HK-2 (cell line): Measurements from ENCODE around the gene PDZD2.
"Not testable (repeated sequence)": the region's sequence is repeated elsewhere in the genome, so short reads cannot be mapped to it uniquely, and the experiment has no call there.

Experiments
- DNase-seq: peaks from one replicate; pipeline ENCODE4 v3.0.0-alpha.2; 2018; ENCODE audit not compliant: unreplicated experiment

The PDZD2 gene

DNA sequence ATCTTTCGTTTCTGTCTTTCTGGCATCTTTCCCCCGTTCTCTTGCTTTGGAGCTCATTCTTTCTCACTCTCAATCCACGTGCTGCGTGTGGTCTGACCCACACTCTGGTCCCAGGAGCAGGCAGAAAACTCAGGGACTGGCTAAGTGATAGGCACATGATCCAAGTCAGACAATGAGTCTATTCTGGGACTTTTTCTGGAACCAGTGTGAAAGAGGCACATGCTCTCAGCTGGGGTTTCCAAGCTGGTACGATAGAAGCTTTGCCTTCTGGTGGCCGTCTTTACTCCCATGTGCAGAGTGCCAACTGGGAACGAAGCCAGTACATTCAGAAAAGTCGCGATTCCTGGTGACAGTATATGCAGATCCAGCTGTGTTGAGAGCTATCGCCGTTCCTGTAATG, 94.4 kb downstream of the PDZD2 start:
- DNase-seq, result no peak

DNA sequence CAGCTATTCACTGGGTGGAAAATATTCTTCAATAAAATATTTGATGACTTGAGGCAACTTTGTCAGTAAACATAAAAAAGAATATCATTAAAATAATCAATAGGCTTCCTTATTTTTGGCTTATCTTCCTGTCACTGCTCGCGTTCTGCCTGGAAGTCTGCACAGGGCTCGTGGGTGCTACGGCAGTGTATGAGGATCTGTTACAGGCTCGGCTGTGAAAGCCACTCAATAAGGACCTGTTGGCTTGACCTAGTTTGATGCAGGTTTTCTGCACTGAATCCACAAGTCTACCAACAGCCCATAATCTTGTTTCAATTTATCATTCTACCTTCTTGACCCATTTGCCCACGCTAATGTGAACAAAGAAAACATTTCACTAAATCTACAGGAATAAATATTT, 97.2 kb downstream of the PDZD2 start:
- no peak for DNase-seq

DNA sequence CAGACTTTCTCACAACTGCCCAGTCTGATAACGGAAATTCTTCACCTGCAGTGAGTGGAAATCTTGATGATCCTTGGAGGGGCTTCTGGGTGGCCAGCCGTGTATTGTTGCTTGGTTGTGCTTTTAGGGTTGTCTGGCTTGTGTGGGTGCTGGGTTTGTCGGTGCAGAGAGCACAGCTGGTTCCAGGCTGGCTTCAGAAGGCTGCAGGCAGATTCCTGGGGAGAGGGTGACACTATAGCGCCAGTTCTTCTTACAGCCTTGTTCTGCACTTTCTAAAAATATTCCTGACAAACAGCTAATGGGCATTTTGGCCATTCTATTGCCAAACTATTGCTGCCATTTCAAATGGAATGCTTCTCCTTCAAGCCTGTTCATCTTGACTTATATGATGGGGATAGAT, 99.3 kb downstream of the PDZD2 start:
- no peak for DNase-seq

- DNase-seq, result no peak
These were observed 102.6 kb downstream of the PDZD2 start for GRCh38 chr5:31741496-31741895.

- DNase-seq, result no peak
These were observed 104.7 kb downstream of the PDZD2 start for GRCh38 chr5:31743678-31744077.

DNA sequence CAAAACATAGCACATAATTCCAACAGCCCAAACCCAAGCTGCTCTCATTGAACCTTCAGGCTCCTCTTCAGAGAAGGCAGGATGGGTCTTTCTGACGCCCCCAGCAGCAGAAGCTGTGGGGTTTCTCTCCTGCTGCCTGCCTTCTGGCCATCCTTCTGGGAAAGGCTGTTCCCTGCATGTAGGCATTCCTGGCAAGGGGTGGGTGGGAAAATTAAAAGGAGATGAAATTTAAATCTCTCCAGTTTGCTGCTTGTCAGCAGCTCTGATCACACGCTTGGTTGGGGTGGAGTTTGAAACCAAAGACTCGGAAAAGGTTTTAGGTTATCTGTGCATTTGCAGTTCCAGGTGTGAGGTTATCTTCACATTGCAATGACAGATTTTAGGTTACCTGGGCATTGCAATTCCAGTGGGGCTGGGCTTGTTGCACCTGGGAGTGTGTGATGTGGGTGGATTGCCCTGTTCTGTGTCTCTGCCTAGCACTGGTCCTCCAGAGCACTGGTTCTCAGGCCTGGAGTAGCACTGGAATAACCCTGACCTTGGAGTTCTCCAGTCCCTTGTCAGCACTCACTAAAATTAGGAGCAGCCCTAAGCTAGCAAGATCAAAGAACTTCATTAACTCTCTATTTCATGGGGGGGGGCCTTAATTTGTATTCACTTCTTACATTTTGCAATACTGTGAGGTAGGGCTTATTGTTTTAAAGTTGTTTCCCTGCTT, 109.7 kb downstream of the PDZD2 start:
- DNase-seq, result no peak

- DNase-seq, result no peak
These were observed 111.3 kb downstream of the PDZD2 start for GRCh38 chr5:31750215-31750614.

DNA sequence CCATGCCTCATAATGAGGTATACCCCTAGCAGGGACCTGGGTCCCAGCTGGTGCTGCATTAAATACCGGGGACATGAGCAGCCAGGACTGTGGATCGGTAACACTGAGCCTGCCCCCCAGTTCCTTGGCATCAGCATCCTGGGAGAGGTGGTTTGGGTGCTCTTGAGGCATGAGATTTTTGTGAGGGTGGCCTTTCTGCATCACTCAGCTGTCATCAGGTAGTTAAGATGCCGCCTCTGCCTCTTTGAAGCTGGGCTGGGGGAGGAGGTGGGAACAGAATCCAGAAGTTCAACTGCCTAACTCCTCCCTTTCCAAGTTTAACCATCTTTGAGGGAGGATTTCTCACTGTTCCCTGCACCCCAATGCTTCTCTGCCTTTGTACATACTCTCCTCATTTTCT, 112.7 kb downstream of the PDZD2 start:
- no peak for DNase-seq

DNA sequence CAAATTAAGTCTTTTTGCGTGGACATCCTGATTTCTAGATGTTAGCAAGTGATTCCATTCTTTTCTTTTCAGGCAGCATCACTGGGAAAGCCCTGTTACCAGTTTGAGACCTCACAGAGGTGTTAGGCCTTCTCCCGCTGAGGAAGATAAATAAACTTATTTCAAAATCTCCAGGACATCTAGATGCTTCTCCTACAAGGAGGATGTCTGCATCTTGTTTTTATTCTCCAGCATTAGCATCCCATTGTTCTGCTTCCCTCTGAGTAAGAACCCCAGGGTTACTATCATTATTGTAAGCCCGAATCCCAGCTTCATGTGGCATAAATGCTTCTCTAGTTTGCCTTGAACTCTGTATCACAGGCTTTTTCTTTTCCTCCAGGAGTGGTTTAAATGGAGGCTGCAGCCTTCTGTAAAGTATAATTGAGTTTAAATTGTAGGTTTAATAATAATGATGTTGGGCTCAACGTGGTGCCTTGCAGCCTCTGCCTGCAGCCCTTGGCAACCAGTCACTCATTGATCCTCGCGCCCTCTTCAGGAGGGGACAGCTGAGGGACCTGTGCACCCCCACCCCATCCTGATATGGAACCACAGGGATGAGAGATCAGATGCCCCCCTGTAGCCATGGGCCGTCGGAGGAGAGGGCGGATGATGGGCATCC, 114.9 kb downstream of the PDZD2 start:
- no peak for DNase-seq

- DNase-seq, result no peak
These were observed 115.4 kb downstream of the PDZD2 start for GRCh38 chr5:31754358-31754704.

- DNase-seq, result no peak
These were observed 116.1 kb downstream of the PDZD2 start for GRCh38 chr5:31754741-31755675.

GRCh38 chr5:31755676-31756230, 116.8 kb downstream of the PDZD2 start:
- no peak for DNase-seq

GRCh38 chr5:31757806-31758205, 118.9 kb downstream of the PDZD2 start:
- no peak for DNase-seq

DNA sequence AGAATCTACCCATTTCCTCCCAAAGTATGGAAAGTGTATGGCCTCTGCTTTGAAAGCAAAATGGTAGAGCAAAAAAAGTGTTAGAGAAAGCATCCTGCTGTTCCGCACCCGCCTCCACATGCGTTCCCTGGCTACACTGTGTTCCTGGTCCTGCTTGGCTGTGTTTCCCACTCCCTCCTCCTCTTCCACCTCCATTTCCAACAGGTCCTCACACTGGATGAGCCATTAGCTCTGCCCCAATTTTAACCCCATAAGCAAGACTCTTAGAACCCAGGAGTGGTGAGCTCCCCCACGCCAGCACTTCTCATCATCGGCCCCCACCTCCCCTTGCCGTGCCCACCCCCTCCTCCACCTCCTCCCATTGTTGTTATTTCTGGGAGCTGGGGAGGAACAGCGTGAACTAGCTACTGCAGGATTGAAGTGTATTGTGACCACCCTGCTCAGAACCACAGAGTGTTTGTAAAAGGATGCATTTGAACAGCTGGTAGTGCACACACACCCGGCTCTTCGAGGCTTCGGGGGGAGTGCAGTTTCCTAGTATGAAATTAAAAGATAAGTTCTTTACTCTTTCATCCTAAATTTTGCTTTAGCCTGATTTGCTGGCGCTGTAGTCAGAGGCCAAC, 120.0 kb downstream of the PDZD2 start:
- no peak for DNase-seq

GRCh38 chr5:31759925-31760324, 121.0 kb downstream of the PDZD2 start:
- no peak for DNase-seq

- no peak for DNase-seq
These were observed 122.9 kb downstream of the PDZD2 start for GRCh38 chr5:31761877-31762276.

- DNase-seq, result no peak
These were observed 124.5 kb downstream of the PDZD2 start for GRCh38 chr5:31763424-31763823.

GRCh38 chr5:31764687-31765086, 125.8 kb downstream of the PDZD2 start:
- not testable (repeated sequence) for DNase-seq

GRCh38 chr5:31767335-31768031, 128.6 kb downstream of the PDZD2 start:
- DNase-seq, result no peak

DNA sequence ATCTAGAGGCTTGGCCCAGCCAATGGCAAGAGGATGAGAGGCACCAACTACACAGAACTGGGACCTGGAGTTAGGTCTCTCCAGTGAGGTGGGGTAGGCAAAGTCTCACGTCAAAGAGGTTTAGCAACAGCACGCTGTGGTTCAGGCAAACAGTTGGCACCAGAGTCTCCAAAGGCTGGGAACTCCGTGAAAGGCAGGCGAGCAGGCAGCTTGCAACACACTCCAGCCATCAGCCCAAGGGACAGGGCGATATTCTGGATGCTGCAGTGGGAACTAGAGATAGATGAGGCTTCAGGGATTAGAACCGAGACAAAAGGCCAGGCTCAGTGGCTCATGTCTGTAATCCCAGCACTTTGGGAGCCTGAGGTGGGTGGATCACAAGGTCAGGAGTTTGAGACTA, 129.1 kb downstream of the PDZD2 start:
- no peak for DNase-seq

DNA sequence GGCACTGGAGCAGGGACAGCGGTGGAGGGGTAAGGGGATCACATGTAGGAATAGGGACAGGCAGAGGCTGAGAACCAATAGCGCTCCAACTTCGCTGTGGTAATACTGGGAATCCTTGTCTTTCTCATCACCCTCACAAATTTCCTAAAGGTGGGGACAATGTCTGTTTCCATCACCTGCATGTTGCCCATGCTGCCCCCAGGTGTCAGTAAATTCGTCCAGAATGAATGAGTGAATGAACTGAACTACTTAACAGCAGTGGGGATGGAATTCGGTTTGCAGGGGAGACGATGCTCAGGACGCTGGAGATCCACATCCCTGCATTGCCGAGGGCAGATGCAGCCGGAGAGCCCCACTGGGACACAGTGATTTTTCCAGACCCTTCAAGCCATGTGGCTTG, 129.9 kb downstream of the PDZD2 start:
- no peak for DNase-seq
